Amygdala (tissue), 56 donors: ENCODE data around the gene MAP2K6.

Experiments used
- DNase-seq, 56 donors: peaks; one replicate each; lab custom pipeline; 2025; lab: John Stamatoyannopoulos, UW

MAP2K6 gene

DNA sequence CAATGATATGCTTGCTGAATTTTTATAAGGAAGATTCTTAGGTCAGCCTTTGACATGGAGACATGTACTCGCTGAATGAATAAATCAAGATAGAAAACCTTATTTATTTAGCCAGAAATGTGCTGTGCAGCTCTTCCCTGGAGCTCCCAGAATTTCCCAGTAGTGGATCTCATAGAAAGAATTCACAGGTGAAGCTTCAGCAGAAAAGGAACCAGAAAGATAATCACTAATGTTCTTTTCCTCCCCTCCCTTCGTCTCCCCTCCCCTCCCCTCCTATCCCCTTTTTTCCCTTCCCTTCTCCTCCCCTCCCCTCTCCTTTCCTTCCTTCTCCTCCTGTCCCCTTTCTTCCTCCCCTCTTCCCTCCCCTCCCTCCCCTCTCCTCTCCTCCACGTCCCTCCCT lies 158.2 kb downstream of the MAP2K6 start:
- DNase-seq = no peak

DNA sequence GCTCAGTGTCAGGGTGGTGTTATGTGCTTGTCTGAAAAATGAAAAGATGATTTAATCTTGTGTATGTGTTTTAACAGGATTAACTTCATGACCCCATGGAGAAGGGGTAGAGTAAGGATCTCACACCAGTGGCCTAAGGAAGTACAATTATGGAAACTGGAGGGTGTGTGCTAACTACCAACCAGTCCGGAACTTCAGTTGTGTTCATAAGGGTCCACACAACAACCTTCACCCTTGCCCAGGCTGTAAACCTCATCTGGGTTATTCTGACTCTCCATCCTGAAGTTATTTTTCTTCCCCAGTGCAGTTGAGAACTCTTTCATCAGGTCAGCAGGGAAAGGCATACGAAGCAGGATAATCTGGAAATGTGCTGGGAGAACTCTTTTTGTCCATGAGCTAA lies 158.9 kb downstream of the MAP2K6 start:
- no peak for DNase-seq

DNA sequence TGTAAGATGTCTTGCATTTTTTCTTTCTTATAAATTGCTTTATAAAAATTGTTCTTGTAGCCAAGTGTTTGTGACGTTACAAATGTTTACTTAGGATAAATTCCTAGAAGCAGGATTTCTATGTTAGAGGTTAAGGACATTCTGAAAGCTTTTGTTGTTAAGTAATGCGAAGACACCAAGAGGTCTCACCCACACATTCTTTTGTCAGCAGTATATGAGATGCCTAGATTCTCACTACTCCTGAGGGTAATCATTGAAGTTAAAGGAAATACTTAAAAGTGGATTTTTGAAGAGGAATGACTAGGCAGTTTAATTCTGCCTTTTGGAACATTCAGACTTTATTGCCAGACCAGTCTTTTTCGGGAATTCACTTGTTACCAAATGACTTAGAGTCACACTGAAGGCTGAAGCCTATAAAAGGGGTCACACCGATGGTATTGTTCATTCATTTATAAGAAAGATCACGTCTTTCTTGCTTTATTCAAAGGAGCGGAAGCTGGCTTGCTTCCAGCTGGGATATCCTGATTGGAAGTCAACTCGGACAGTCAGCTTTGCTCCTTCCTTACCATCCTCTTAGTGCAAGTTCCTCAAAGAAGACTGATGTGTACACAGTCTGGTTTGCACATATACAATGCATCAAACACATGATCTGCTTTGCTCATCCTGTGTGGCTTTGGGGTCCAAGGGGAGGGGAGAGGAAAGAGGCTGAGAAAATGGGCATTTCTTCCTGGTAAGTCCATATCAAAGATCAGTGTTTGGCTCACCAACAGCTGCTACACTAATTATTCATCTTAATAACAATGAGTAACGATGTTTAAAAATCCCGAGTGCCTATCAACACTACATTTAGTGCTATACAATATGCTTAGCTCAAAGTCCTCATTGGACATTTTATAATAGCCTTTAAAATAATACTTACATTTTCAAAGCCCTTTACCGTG lies 160.0 kb downstream of the MAP2K6 start:
- no peak for DNase-seq

DNA sequence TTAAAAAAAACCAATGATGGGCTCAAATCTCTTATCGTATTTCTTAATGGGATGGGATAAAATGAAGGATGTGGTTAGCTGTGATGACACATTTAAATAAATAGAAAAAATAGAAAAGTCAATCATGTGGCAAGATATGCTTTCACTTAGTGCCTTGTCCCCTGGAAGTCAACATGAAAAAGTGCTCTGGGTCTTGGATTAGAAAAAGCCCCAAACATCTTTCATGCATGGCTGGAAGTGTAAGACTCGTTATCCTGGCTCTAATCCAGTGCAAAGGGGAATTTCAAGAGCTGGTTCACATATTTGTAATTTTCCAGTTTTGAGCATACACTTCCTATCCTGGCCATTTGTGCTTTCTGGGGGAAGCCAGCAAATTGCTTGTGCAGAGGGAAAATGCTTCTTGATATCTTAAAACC lies 160.9 kb downstream of the MAP2K6 start:
- DNase-seq = no peak

DNA sequence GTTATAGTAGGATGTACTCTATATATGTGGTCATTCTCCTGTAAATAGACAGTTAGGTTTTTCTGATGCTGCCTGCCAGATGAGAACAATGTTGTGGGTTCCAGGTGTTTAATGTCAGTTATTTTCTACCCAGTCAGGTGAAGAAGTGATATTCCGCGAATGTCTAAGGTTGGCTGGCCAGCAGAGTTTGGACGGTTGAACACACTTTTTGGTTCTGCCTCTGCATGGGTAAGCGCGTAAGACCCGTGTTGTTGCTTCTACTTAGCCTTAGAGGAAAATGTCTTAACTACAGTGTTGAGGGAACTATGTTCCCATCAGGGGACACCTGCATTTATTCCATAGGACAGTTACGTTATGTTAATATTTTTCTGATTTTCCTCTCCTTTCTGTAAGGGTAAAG lies 162.6 kb downstream of the MAP2K6 start:
- DNase-seq = no peak

DNA sequence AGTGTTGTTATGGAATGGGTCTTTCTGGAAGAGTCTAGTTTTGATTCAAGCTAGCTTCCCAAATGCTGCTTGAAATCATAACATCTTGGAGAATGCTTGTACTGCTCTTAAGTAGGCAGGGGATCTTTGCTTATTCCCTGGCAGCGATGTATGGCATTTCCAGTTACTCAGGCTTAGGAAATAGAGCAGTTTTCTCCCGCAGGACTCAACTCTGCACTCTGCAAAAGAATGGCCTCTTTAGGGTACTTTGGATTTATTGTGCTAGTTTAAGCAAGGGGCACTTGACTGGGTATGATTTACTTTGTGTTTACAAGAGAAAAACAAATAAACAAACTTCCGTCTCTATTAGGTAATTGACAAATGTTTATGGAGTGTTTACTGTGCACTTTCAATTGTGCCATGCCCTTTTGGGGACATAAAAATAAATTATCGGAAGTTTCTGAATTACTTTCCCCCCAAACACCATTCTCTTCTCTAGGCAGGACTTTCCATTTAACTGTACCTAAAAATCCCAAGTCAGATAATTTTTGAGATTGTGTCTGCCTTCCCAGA lies 164.0 kb downstream of the MAP2K6 start:
- no peak for DNase-seq

DNA sequence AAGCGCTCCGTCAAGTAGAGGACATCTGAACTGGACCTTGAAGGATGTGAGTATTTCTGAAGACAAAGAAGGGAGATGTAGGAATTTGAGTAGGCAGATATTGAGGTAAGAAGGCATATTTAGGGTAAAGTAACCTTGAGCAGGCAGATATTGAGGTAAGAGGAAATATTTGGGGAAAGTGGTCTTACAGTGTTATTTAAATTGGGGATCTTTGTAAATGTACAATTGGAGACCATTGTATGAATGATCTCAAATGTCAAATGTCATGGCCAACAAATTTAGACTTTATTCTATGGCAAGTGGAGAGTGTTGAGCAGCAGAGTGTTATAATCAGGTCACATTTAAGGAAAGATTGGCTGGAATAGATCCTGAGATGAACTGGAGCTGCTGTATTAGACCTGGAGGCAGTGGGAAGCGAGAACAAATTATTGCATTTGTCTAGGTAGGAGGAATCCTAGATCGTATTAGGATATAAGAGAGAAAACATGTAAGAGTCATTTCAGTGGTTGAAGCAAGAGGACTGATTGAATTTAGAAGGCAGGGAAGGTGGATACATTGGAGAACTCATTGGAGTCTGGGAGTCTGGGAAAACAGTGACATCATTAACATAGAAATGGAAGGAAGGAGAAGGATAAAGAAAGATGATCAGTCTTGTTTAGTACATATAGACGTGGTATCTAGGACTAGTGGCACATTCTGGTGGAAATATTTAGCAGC lies 165.6 kb downstream of the MAP2K6 start:
- no peak for DNase-seq

DNA sequence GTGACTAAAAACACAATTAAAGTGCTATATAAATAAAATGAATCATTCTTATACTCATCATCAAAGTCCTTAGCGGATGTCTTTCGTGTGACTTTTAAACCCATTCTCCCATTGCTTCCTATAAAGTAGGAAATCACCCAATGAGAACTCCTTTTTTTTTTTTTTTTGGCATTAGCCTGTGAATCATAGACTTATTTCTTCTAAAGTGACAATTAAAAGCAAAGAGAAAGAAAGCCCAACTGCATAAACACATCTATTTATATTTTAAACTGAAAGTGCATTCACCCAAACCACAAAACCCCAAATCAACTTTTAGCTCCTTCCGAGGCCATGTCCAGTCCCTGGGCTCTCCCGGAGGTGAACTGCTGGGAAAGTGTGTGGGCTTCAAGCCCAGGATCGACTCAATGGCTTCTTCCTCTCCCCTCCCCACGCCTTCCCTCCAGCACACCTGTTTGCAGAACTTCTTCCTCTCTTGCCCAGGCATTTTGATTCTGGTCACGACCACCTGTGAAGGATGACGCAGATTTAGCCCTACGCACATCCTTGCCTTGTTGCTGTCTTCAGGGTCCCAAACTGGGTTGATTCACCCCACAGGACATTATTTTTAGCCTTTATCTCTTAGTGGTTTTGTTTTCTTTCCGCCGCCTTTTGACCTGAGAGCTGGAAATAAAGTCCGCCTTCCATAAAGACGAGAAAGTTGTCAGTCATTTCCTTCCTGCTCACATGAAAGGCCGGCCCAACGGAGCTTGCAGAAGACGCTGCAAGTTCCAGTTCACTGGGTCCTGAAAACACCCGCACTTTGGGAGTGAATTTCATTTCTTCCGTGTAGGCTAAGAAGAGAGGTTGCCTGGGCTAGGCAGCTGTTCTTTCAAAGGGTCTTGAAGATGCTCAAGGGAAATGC lies 166.8 kb downstream of the MAP2K6 start:
- DNase-seq = no peak

DNA sequence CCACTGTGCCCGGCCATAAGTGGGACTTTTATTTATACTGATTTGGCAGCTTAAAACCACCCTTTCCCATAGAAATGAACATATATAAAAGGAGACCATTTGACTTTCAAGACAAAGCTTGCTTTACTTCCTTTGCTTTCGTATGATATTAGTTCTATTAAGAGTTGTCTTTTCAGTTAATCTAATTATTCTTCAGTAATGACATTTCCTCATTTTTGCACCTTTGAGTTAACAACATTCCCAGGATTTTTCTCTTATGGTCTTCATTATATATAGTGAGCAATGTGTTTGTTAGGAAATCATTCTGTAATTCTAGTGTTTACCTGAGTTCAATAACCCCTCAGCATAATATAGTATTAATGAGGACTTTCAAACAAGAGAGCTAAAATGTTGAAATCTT lies 173.8 kb downstream of the MAP2K6 start:
- no peak for DNase-seq

DNA sequence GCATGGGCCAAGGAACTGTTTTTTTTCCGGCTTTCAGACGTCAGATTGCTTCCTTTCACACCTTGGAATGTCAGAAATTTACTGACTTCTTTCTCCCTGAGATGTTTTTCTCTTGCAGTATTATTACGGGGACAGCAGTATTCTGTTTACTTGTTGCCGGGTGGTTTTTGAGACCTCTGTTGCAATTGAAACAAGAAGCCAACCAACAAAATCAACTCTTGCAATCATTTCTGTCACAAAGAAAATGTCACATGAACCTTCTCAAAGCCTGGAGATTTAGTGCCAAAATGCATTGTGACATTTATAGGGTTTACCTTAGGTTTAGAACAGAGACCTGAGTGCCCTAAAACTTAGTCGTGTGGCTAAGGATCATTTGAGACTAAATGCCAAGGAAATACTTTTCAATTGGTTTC lies 174.3 kb downstream of the MAP2K6 start:
- no peak for DNase-seq

DNA sequence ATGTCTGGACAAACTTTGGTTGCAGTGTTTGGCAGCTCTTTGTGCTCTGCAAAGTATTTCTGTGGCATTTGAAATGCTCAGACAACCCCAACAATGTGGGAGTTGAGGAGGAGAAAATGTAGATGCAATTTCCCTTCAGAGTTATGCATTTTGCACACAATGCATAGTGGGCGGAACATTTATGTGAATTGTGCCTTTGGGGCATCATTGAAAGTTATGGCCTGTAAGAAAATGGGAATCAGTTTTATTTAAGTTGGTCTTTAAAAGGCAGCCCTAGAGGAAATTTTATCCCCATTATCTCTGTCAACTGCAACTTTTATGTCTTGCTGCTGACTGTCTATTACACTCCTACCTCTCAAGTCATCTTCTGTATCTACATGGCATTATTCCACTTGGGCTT lies 176.2 kb downstream of the MAP2K6 start:
- no peak for DNase-seq

DNA sequence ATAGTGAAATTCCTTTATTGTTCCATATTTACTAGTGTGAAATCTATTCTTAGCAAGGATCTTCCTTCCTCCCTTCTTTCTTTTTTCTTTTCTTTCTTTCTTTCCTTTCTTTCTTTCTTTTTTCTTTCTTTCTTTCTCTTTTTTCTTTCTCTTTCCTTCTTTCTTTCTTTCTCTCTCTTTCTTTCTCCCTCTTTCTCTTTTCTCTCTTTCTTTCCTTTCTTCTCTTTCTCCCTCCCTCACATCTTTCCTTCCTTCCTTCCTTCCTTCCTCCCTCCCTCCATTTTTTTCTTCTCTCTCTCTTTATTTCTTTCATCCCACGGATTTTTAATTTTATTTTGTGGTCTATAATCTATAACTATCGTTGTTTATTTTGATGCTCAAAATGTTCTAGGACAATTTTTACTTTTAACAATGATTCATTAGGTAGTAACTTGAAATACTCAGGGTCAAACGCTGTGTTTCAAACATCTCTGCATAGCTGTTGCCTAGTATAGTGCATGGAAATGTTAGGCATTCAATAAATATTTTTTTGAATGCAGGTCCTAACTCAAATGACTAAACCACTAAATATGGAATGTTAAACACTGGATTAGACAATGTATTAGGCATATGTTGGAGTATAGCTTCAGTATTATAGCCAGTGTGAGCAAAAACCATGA lies 178.3 kb downstream of the MAP2K6 start:
- no peak for DNase-seq

DNA sequence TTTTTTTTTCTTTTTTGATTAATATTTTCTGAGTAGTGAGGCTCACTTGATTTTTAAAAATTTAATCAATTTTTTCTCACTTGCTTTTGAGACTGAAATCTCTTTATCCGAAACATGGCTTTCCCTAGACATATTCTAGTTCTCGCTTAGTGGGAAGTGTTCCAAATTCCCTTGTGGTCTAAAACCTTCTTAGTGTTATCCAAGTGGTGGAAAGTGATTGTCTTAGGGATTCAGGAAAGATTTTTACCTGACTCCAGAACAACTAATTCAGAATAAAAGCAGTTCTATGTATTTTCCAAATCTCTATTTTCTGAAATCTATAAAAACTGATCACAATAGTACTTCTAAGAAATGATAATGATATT lies 178.8 kb downstream of the MAP2K6 start:
- no peak for DNase-seq

DNA sequence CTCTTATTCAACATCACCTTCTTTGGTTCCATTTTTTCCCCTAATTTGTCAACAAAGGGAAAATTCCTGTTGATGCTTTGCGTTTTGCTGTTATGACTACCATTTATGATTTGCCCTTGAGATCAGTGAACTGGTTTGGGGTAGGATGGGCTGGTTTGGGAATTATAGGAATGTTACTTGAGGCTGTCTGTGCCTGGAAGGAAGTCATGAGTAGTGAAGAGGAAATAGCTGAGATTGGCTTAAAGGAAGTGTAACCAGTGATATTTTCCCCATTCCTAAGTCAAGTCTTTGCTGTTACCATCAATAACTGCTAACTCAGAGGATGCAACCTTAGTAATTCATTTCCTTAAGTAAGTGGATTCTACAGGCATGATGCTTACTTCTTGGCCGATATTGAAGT lies 179.2 kb downstream of the MAP2K6 start:
- DNase-seq = no peak

DNA sequence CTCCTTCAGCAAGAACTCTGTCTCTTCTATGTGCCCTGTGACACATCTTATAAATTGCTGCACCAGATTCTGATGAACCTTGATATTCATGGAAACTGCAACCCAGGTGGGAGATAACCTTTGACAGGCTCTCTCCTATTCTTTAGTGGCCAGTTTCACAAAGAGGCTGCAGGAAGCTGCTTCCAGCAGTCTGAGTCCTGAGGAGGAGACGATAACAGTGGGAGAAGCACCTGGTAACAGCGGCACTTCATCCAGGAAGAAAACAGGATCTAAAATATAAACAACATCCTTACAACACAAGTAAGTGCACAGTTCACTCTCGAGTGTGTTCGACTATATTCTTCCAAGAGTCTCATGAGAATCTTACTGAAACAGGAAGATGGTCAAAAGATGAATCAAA lies 180.1 kb downstream of the MAP2K6 start:
- no peak for DNase-seq

DNA sequence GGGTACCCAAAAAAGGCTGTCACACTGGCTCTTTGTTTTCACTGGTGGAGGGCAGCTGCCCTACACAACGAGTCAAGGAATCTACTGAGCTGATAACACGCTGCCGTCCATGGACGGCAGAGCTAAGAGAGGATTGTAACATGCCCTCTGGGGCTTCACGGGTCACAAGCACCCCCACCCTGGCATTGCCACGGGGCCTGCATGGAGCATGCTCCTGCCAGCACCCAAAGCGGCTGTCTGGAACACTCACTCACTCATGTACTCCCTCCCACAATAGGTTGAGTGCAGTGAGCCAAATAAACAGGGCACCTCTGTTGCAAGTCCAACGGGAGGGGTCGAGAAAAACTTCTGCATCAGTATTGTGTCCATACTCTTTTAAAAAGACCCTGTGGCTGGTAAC lies 181.6 kb downstream of the MAP2K6 start:
- DNase-seq = no peak

DNA sequence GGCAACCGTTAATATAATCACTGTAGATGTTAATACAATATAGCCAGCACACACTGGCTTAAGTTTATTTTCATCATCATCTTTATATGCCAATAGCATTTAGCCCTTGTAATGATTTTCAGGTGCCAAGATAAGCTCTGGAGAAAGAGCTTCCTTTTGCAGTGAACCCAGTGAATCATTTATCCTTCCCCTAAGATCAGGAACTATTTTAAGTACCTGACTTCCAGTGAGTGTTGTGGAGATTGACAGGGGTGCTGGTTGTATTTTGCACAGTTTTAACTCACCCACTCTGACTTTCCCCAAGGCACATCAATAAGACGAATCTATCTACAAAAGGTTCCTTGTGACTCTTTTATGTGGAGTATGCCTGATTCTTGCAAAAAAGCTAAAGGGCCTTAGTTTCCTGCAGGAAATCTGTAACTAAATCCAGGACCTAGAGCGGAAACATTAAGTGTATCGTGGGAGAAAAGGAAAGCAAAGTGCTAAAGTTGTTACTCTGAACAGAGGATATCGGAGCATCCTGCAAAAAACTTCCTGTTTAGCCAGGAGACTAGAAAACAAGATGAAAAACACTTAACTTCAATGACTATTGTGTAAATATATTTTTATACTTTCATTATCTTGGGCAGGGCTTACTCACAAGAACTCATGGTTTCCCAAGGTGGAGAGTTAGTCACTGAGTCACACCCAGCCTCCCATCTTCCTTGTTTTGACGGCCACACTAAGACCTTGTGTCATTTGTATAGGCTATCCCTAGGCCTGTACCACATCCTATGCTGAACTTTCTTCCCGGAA lies 183.6 kb downstream of the MAP2K6 start:
- DNase-seq = no peak

DNA sequence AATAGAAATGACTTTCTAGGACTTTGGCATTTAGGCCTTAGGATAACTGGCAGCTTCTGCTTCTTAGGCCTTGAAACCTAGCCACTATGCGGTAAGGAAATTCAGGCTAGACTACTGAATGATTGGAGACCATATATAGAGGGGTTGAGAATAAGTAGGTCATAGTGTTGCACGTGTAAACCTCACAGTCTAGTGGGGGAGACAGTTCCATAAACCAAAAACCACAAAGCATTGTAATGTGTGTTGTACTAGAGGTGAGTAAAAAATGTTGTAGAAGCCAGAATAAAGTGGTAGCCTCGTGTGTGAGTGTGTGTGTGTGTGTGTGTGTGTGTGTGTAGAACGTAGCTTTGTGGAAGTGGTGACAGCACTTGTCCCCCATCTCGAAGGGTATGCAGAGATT lies 188.5 kb downstream of the MAP2K6 start:
- DNase-seq = no peak
